ENCODE results near the gene GHRL. TPM values are rescaled to one million over a fixed set of nuclear protein-coding genes. Genes with fewer than 3 reads are reported as not detected.

Gene GHRL
- total RNA-seq, 1 experiment from 2014 or later = not detected

- CTCF ChIA-PET = interaction anchor here (0.7 kb wide), 1 partner anchor 328 kb away, joined by 3 read pairs; no protein-coding TSS in a partner anchor
Measured at GRCh38 chr3:10260211-10260701, 32.5 kb downstream of the GHRL start.

GRCh38 chr3:10259798-10260197 is 32.9 kb downstream of the GHRL start:
- no peak for TF ChIP-seq CTCF (IDR thresholded peaks at IDR 0.05)
- no peak for TF ChIP-seq POLR2AphosphoS5 (IDR thresholded peaks at IDR 0.05; ENCODE audit: low read depth, low read length)
- TF ChIP-seq REST (IDR thresholded peaks at IDR 0.05; ENCODE audit: insufficient read depth in 1 of 2, low read depth in 2 of 2, low read length in 1 of 2) = no peak
- no peak for TF ChIP-seq TCF7L2 (IDR thresholded peaks at IDR 0.05; ENCODE audit: low read depth, low read length)
- no peak for TF ChIP-seq SIN3A (IDR thresholded peaks at IDR 0.05; ENCODE audit: borderline replicate concordance, insufficient read depth, low read depth, low read length)
- Histone ChIP-seq H3K36me3 (ENCODE audit: control insufficient read depth, insufficient read depth, low read length) (peaks cover 4% of the 10 kb centered on the region; the same call in 1 of the 2 replicates), H3K27me3 (ENCODE audit: control insufficient read depth, insufficient read depth, low read length) (no peaks in the 10 kb centered on the region), H3K4me1 (ENCODE audit: control insufficient read depth, insufficient read depth, low read length) (no peaks in the 10 kb centered on the region), H3K9me3 (ENCODE audit: control insufficient read depth, insufficient read depth, low read depth, low read length) (no peaks in the 10 kb centered on the region), H3K4me3 (ENCODE audit: low read depth in 2 of 2, low read length in 2 of 2) (no peak overlapping the region), H3K27ac (ENCODE audit: low read length) (no peak overlapping the region)
- ChIA-PET CTCF (interaction anchor here (0.7 kb wide), 1 partner anchor 327 kb away, joined by 3 read pairs; no protein-coding TSS in a partner anchor), POLR2A (no interaction called here)
- no peak for DNase-seq (ENCODE audit: low read depth, low spot score)
- no TSS peak for BruUV-seq (replicated peaks)
- in situ Hi-C loops (cut with HindIII; ENCODE audit: low pct_unique_long_range_greater_than_20kb, low sequenced_read_pairs) (no loop called here), intact Hi-C loops (cut with micrococcal nuclease; ENCODE audit: unreplicated experiment) (no loop called here)
- ATAC-seq = no peak

More at GRCh38 chr3:10260211-10260701, 32.5 kb downstream of the GHRL start:
- ATAC-seq (no peak), DNase-seq (ENCODE audit: low read depth, low spot score) (no peak)
- H3K9me3 ChIP-seq (ENCODE audit: control insufficient read depth, insufficient read depth, low read depth, low read length) = no peaks in the 10 kb centered on the region
- no peak overlapping the region for H3K27ac ChIP-seq (ENCODE audit: low read length)
- H3K36me3 ChIP-seq (ENCODE audit: control insufficient read depth, insufficient read depth, low read length) = peaks cover 4% of the 10 kb centered on the region; the same call in 1 of the 2 replicates
- in situ Hi-C loops (cut with HindIII; ENCODE audit: low pct_unique_long_range_greater_than_20kb, low sequenced_read_pairs) (no loop called here), intact Hi-C loops (cut with micrococcal nuclease; ENCODE audit: unreplicated experiment) (no loop called here)
- H3K4me3 ChIP-seq (ENCODE audit: low read depth in 2 of 2, low read length in 2 of 2) = no peak overlapping the region
- H3K4me1 ChIP-seq (ENCODE audit: control insufficient read depth, insufficient read depth, low read length) = no peaks in the 10 kb centered on the region
- no peaks in the 10 kb centered on the region for H3K27me3 ChIP-seq (ENCODE audit: control insufficient read depth, insufficient read depth, low read length)
- no peak for TF ChIP-seq TCF7L2 (IDR thresholded peaks at IDR 0.05; ENCODE audit: low read depth, low read length)
- no peak for TF ChIP-seq CTCF (IDR thresholded peaks at IDR 0.05)
- TF ChIP-seq SIN3A (IDR thresholded peaks at IDR 0.05; ENCODE audit: borderline replicate concordance, insufficient read depth, low read depth, low read length) = no peak
- POLR2A ChIA-PET = no interaction called here
- no TSS peak for BruUV-seq (replicated peaks)

Measured in Panc1 (cell line).